ENCODE results near the gene GAS7. TPM values are rescaled to one million over a fixed set of nuclear protein-coding genes. Genes with fewer than 3 reads are reported as not detected.

Gene GAS7
- total and polyA plus RNA-seq, 4 donors: 1.2 to 136 (median 32.3) TPM

GRCh38 chr17:10226930-10227695 is 28.7 kb upstream of the GAS7 start:
- Histone ChIP-seq H3K4me3 (ENCODE audit: low read length in 2 of 2) (no peak overlapping the region), H3K4me1 (ENCODE audit: control insufficient read depth in 1 of 2, insufficient read depth in 2 of 2, low read length in 2 of 2) (no peaks in the 10 kb centered on the region), H3K27ac (ENCODE audit: low read depth in 1 of 2, low read length in 2 of 2) (no peak overlapping the region), H3K36me3 (ENCODE audit: control insufficient read depth in 1 of 2, insufficient read depth in 2 of 2, low read length in 1 of 2) (no peaks in the 10 kb centered on the region), H3K27me3 (ENCODE audit: control insufficient read depth in 1 of 2, insufficient read depth in 2 of 2, low read length in 1 of 2) (no peaks in the 10 kb centered on the region), H3K9me3 (ENCODE audit: control insufficient read depth, low read length) (no peaks in the 10 kb centered on the region)
- 60 to 62% methylated on average over 13 to 15 of the region's 15 CpGs for WGBS, 2 donors
- intact Hi-C loops (cut with DNase I): no loop called here
- DNase-seq: peak; percentile 62 to 79
- peak; percentile 73 for ATAC-seq (ENCODE audit: low FRiP score)

DNA sequence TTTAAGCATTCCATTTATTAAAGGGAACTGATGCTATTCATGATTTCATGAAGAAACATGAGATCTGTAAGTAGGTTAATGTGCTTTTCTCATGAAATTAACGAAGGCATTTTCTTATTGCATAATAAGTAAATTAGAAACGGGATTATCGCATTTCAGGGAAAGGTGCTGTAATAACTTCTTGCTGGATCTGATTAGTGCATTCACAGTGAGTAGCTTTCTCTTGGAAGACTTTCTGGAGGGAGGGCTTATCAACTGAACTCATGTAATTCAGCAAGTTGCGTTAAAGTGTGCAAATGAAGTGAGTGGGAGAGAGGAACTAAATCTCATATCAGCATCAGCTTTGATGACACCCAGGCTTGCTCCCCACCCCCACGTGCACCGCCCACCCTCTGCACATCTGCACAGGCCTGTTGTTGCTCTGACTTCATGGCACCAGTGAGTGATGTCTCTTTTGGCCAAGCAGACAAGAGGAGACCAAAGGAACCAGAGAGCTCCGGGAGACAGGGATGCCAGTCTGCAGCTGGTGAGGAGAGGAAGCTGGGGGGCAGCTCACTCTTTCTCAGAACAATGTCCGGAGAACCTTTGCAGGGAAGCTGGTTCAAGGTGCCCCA is 26.3 kb upstream of the GAS7 start:
- no peak for ATAC-seq (ENCODE audit: low FRiP score)
- no peak overlapping the region for H3K4me3 ChIP-seq (ENCODE audit: low read length in 2 of 2)
- no peaks in the 10 kb centered on the region for H3K4me1 ChIP-seq (ENCODE audit: control insufficient read depth in 1 of 2, insufficient read depth in 2 of 2, low read length in 2 of 2)
- H3K27me3 ChIP-seq (ENCODE audit: control insufficient read depth in 1 of 2, insufficient read depth in 2 of 2, low read length in 1 of 2): no peaks in the 10 kb centered on the region
- WGBS, 2 donors: 76 to 77% methylated on average over 8 of the region's 8 CpGs
- H3K36me3 ChIP-seq (ENCODE audit: control insufficient read depth in 1 of 2, insufficient read depth in 2 of 2, low read length in 1 of 2): no peaks in the 10 kb centered on the region
- DNase-seq: no peak
- peaks cover 3% of the 10 kb centered on the region for H3K9me3 ChIP-seq (ENCODE audit: control insufficient read depth, low read length)
- intact Hi-C loops (cut with DNase I): no loop called here
- no peak overlapping the region for H3K27ac ChIP-seq (ENCODE audit: low read depth in 1 of 2, low read length in 2 of 2)

GRCh38 chr17:10219193-10219592 is 20.8 kb upstream of the GAS7 start:
- Histone ChIP-seq H3K9me3 (ENCODE audit: control insufficient read depth, low read length) (peaks cover 6% of the 10 kb centered on the region), H3K27ac (ENCODE audit: low read depth in 1 of 2, low read length in 2 of 2) (no peak overlapping the region), H3K27me3 (ENCODE audit: control insufficient read depth in 1 of 2, insufficient read depth in 2 of 2, low read length in 1 of 2) (no peaks in the 10 kb centered on the region), H3K4me3 (ENCODE audit: low read length in 2 of 2) (no peak overlapping the region), H3K4me1 (ENCODE audit: control insufficient read depth in 1 of 2, insufficient read depth in 2 of 2, low read length in 2 of 2) (no peaks in the 10 kb centered on the region), H3K36me3 (ENCODE audit: control insufficient read depth in 1 of 2, insufficient read depth in 2 of 2, low read length in 1 of 2) (no peaks in the 10 kb centered on the region)
- DNase-seq (no peak), ATAC-seq (ENCODE audit: low FRiP score) (no peak)
- intact Hi-C loops (cut with DNase I): no loop called here

GRCh38 chr17:10217916-10218315 is 19.5 kb upstream of the GAS7 start:
- no peak overlapping the region for H3K27ac ChIP-seq (ENCODE audit: low read depth in 1 of 2, low read length in 2 of 2)
- DNase-seq: no peak
- intact Hi-C loops (cut with DNase I): no loop called here
- H3K4me3 ChIP-seq (ENCODE audit: low read length in 2 of 2): no peak overlapping the region
- 80 to 93% methylated on average over 1 of the region's 1 CpG for WGBS, 2 donors
- H3K9me3 ChIP-seq (ENCODE audit: control insufficient read depth, low read length): peaks cover 6% of the 10 kb centered on the region
- ATAC-seq (ENCODE audit: low FRiP score): no peak
- H3K4me1 ChIP-seq (ENCODE audit: control insufficient read depth in 1 of 2, insufficient read depth in 2 of 2, low read length in 2 of 2): no peaks in the 10 kb centered on the region
- H3K27me3 ChIP-seq (ENCODE audit: control insufficient read depth in 1 of 2, insufficient read depth in 2 of 2, low read length in 1 of 2): no peaks in the 10 kb centered on the region
- no peaks in the 10 kb centered on the region for H3K36me3 ChIP-seq (ENCODE audit: control insufficient read depth in 1 of 2, insufficient read depth in 2 of 2, low read length in 1 of 2)

- H3K9me3 ChIP-seq (ENCODE audit: control insufficient read depth, low read length): peaks cover 6% of the 10 kb centered on the region
- no peak overlapping the region for H3K27ac ChIP-seq (ENCODE audit: low read depth in 1 of 2, low read length in 2 of 2)
- ATAC-seq (ENCODE audit: low FRiP score) (no peak), DNase-seq (peak in 1 of 2 donors; percentile 45)
- no peaks in the 10 kb centered on the region for H3K4me1 ChIP-seq (ENCODE audit: control insufficient read depth in 1 of 2, insufficient read depth in 2 of 2, low read length in 2 of 2)
- no peaks in the 10 kb centered on the region for H3K36me3 ChIP-seq (ENCODE audit: control insufficient read depth in 1 of 2, insufficient read depth in 2 of 2, low read length in 1 of 2)
- intact Hi-C loops (cut with DNase I): no loop called here
- no peak overlapping the region for H3K4me3 ChIP-seq (ENCODE audit: low read length in 2 of 2)
- no peaks in the 10 kb centered on the region for H3K27me3 ChIP-seq (ENCODE audit: control insufficient read depth in 1 of 2, insufficient read depth in 2 of 2, low read length in 1 of 2)
- WGBS, 2 donors: 18 to 23% methylated on average over 15 of the region's 15 CpGs
Observed at GRCh38 chr17:10216213-10216938, 18.0 kb upstream of the GAS7 start.

GRCh38 chr17:10215286-10215685 is 16.9 kb upstream of the GAS7 start:
- Histone ChIP-seq H3K4me1 (ENCODE audit: control insufficient read depth in 1 of 2, insufficient read depth in 2 of 2, low read length in 2 of 2) (no peaks in the 10 kb centered on the region), H3K27ac (ENCODE audit: low read depth in 1 of 2, low read length in 2 of 2) (no peak overlapping the region), H3K36me3 (ENCODE audit: control insufficient read depth in 1 of 2, insufficient read depth in 2 of 2, low read length in 1 of 2) (no peaks in the 10 kb centered on the region), H3K4me3 (ENCODE audit: low read length in 2 of 2) (no peak overlapping the region), H3K27me3 (ENCODE audit: control insufficient read depth in 1 of 2, insufficient read depth in 2 of 2, low read length in 1 of 2) (no peaks in the 10 kb centered on the region), H3K9me3 (ENCODE audit: control insufficient read depth, low read length) (peaks cover 6% of the 10 kb centered on the region)
- intact Hi-C loops (cut with DNase I): no loop called here
- DNase-seq (peak in 1 of 2 donors; percentile 10), ATAC-seq (ENCODE audit: low FRiP score) (no peak)
- WGBS, 2 donors: 91 to 97% methylated on average over 8 of the region's 8 CpGs

DNA sequence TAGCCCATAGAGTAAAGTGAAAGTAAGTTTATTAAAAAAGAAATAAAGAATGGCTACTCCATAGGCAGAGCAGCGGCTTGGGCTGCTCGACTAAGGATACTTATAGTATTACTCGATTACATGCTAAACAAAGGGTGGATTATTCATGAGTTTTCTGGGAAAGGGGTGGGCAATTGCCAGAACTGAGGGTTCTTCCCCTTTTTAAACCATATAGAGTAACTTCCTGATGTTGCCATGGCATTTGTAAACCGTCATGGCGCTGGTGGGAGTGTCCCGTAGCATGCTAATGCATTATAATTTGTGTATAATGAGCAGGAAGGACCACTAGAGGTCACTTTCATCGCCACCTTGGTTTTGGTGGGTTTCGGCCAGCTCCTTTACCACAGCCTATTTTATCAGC is 13.3 kb upstream of the GAS7 start:
- Histone ChIP-seq H3K36me3 (ENCODE audit: control insufficient read depth in 1 of 2, insufficient read depth in 2 of 2, low read length in 1 of 2) (no peaks in the 10 kb centered on the region), H3K27ac (ENCODE audit: low read depth in 1 of 2, low read length in 2 of 2) (no peak overlapping the region), H3K4me3 (ENCODE audit: low read length in 2 of 2) (no peak overlapping the region), H3K9me3 (ENCODE audit: control insufficient read depth, low read length) (no peaks in the 10 kb centered on the region), H3K27me3 (ENCODE audit: control insufficient read depth in 1 of 2, insufficient read depth in 2 of 2, low read length in 1 of 2) (no peaks in the 10 kb centered on the region), H3K4me1 (ENCODE audit: control insufficient read depth in 1 of 2, insufficient read depth in 2 of 2, low read length in 2 of 2) (no peaks in the 10 kb centered on the region)
- WGBS, 2 donors: 96% methylated on average over 8 of the region's 8 CpGs
- ATAC-seq (ENCODE audit: low FRiP score) (no peak), DNase-seq (peak in 1 of 2 donors; percentile 24)
- intact Hi-C loops (cut with DNase I): no loop called here

DNA sequence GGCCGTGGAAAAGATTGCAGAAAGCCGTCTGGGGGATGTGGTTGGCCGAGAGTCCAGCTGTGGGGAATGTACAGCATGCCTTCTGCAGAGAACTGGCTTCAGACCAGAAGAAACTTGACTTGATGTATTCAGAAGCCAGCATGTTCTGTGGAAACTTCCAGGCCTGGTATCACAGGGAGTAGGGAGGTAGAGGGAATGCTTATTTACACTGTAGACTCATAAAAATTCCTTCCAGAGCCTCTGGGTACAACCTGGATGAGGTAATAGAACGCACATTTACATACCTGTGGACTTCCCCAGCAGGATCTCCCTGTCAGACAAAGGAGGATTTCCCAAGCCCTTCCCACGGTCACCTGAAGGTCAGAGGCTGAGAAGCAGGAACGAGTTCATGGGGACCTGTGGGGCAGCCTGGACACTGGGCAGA is 11.8 kb upstream of the GAS7 start:
- DNase-seq (peak in 1 of 2 donors; percentile 51), ATAC-seq (ENCODE audit: low FRiP score) (no peak)
- no peak overlapping the region for H3K27ac ChIP-seq (ENCODE audit: low read depth in 1 of 2, low read length in 2 of 2)

More for the DNA sequence above, 11.8 kb upstream of the GAS7 start:
- Histone ChIP-seq H3K4me1 (ENCODE audit: control insufficient read depth in 1 of 2, insufficient read depth in 2 of 2, low read length in 2 of 2) (no peaks in the 10 kb centered on the region), H3K4me3 (ENCODE audit: low read length in 2 of 2) (no peak overlapping the region), H3K9me3 (ENCODE audit: control insufficient read depth, low read length) (peaks cover 1% of the 10 kb centered on the region), H3K36me3 (ENCODE audit: control insufficient read depth in 1 of 2, insufficient read depth in 2 of 2, low read length in 1 of 2) (no peaks in the 10 kb centered on the region), H3K27me3 (ENCODE audit: control insufficient read depth in 1 of 2, insufficient read depth in 2 of 2, low read length in 1 of 2) (no peaks in the 10 kb centered on the region)
- intact Hi-C loops (cut with DNase I): no loop called here
- WGBS, 2 donors: 20 to 34% methylated on average over 6 of the region's 6 CpGs

All from aorta (tissue), 5 donors.